ENCODE results near the gene MYO18B. TPM values are rescaled to one million over a fixed set of nuclear protein-coding genes. Genes with fewer than 3 reads are reported as not detected.

Gene MYO18B
- total and polyA plus RNA-seq, 2 of the 8 experiments (the other 6 are each of a cell fraction or from before 2014, with no cell fraction given): 0.62 to 0.78 TPM

GRCh38 chr22:26079009-26079408, 337.0 kb downstream of the MYO18B start (continued):
- no peak for TF ChIP-seq KDM1A (IDR thresholded peaks at IDR 0.05; ENCODE audit: borderline replicate concordance, low read length)
- no peak for TF ChIP-seq YY1 (IDR thresholded peaks at IDR 0.05; ENCODE audit: low read depth, low read length)
- TF ChIP-seq RNF2 (IDR thresholded peaks at IDR 0.05; ENCODE audit: borderline replicate concordance, low read depth, low read length, missing control alignments, poor library complexity, severe bottlenecking): no peak

Small RNA genes lying within 50 kb of the gene (small RNA-seq; reads per million reads assigned to genes)
- gene RN7SKP169 (ENCODE audit: insufficient read depth) (not detected), gene RNA5SP494 (ENCODE audit: insufficient read depth) (not detected), gene Z98949.2 (ENCODE audit: insufficient read depth) (not detected)

Other genes with a start within 250 kb of the MYO18B start
- gene GRK3, start 177.5 kb upstream of the MYO18B start, total RNA-seq (2021; fragmentation: NEBNext Ultra II Directional; extraction: Animal tissue kit (Norgen Biotek cat#: 25700)): 32.1 and 35.3 TPM in 2 replicates
- gene GRK3, start 177.5 kb upstream of the MYO18B start, polyA plus RNA-seq (2011; rRNA removed): 5.9 and 7.5 TPM in 2 replicates